Mesodermal cell (in vitro differentiated cells): Measurements from ENCODE around the gene NRARP.
"Not testable (repeated sequence)": the region's sequence is repeated elsewhere in the genome, so short reads cannot be mapped to it uniquely, and the experiment has no call there.

Experiments
- H3K27ac ChIP-seq: 2 replicates; pipeline ENCODE4 v1.7.0; 2013; ENCODE audit warnings: mild to moderate bottlenecking, low read depth, low read length, moderate library complexity; ENCODE audit not compliant: severe bottlenecking
- H3K36me3 ChIP-seq: 2 replicates; pipeline ENCODE4 v1.7.1; 2013; ENCODE audit warnings: mild to moderate bottlenecking, low read length, moderate library complexity; ENCODE audit not compliant: control insufficient read depth, insufficient read depth
- H3K4me1 ChIP-seq: one replicate; pipeline ENCODE4 v1.7.1; 2013; ENCODE audit warnings: mild to moderate bottlenecking, low read length; ENCODE audit not compliant: insufficient read depth, control insufficient read depth, poor library complexity, severe bottlenecking
- H3K4me3 ChIP-seq: 2 replicates; pipeline ENCODE4 v1.7.0; 2013; ENCODE audit warnings: low read length, control low read depth, mild to moderate bottlenecking; ENCODE audit not compliant: insufficient read depth, poor library complexity, severe bottlenecking; ENCODE audit errors: extremely low read depth
- H3K9me3 ChIP-seq: 2 replicates; pipeline ENCODE4 v1.7.1; 2013; ENCODE audit warnings: mild to moderate bottlenecking, low read length, moderate library complexity; ENCODE audit not compliant: control insufficient read depth
- WGBS, 2 experiments: methylation state at CpG; one replicate each; pipeline ENCODE4 v1.1.5; 2013; ENCODE audit warnings: missing lambda C conversion rate in 2 of 2; ENCODE audit not compliant: insufficient coverage in 2 of 2; 5-methylcytosine and 5-hydroxymethylcytosine counted together

Gene NRARP

DNA sequence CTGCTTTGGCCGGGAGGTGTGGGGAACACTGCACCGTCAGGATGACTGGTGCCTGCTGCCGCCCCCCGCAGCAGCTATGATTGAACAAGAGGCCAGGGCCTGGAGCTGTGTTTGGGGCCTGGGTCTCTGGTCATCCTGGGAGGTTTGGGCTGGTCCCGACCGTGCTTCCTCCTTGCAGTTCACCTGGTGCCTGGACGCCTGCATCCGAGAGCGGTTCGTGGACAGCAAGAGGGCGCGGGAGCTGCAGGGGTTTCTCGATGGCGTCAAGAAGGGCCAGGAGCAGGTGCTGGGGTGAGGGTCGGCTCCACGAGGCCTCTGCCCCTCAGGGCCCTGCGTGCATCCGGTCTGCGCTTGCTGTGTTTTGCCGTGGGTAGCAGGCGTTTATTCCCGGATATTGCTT is 38.0 kb downstream of the NRARP start:
- H3K36me3 ChIP-seq, result peaks cover 69% of the 10 kb centered on the region
- no peak overlapping the region for H3K27ac ChIP-seq
- WGBS, 2 experiments, result 96 to 97% methylated on average over 15 to 21 of the region's 22 CpGs

DNA sequence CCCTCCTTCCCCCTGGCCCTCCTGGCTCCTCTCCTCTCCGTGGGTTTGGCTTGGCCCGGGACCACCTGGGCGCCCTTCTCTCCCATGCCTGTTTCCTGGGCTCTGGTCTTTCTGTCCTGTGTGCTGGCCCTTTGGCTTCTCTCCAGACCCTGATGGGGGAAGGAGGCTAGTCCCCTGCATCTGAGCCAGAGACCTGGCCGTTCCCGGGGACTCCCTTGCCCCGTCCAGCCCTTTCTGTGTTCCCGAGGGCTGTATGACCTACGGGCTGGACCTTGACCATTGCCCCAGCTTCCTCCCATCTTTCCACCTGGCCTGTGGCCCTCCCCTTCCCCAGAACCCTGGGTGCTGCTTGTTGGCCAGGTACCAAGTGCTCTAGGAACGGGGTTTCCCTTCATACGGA is 38.6 kb downstream of the NRARP start:
- H3K4me3 ChIP-seq, result no peak overlapping the region
- H3K4me1 ChIP-seq, result no peaks in the 10 kb centered on the region
- WGBS, 2 experiments, result 88 to 99% methylated on average over 9 to 10 of the region's 10 CpGs
- H3K36me3 ChIP-seq, result peaks cover 69% of the 10 kb centered on the region
- H3K27ac ChIP-seq, result no peak overlapping the region
- H3K9me3 ChIP-seq, result no peaks in the 10 kb centered on the region

More for the DNA sequence above, 38.0 kb downstream of the NRARP start:
- H3K9me3 ChIP-seq, result no peaks in the 10 kb centered on the region
- H3K4me3 ChIP-seq, result no peak overlapping the region
- no peaks in the 10 kb centered on the region for H3K4me1 ChIP-seq

DNA sequence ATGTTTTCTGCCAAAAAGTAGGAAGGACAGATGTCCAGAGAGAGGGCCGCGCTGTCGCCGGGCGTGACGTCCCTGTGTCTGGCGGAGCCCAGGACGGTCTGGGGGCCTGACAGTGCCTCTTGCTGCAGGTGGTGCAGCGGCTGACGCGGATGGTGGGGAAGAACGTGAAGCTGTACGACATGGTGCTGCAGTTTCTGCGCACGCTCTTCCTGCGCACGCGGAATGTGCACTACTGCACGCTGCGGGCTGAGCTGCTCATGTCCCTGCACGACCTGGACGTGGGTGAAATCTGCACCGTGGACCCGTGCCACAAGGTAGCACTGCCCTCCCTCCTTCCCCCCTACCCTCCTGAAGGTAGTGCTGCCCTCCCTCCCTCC is 39.2 kb downstream of the NRARP start:
- Histone ChIP-seq H3K36me3 (peaks cover 71% of the 10 kb centered on the region), H3K4me3 (no peak overlapping the region), H3K27ac (no peak overlapping the region), H3K4me1 (no peaks in the 10 kb centered on the region), H3K9me3 (no peaks in the 10 kb centered on the region)
- 93 to 94% methylated on average over 23 to 24 of the region's 24 CpGs for WGBS, 2 experiments

DNA sequence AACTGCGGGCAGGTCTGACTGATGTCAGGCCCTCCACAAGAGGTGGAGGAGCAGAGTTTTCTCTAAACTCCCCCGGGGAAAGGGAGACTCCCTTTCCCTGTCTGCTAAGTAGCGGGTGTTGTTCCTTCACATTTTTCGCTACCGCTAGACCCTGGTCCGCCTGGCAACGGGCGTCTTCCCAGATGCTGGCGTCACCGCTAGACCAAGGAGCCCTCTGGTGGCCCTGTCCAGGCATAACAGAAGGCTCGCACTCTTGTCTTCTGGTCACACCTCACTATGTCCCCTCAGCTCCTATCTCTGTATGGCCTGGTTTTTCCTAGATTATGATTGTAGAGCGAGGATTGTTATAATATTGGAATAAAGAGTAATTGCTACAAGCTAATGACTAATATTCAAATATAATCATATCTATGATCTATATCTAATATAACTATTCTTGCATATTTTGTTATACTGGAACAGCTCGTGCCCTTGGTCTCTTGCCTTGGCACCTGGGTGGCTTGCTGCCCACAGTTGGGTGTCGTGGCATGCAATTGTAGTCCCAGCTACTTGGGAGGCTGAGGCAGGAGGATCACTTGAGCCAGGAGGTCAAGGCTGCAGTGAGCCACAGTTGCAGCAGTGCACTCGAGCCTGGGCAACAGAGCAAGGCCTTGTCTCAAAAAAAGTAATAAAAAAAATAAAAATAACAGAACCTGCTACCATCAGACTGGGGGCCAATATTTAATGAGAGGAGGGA is 39.7 kb downstream of the NRARP start:
- 74 to 88% methylated on average over 2 to 4 of the region's 15 CpGs for WGBS, 2 experiments
- H3K4me3 ChIP-seq, H3K4me1 ChIP-seq, H3K27ac ChIP-seq, H3K9me3 ChIP-seq: not testable (repeated sequence)
- peaks cover 69% of the 10 kb centered on the region for H3K36me3 ChIP-seq

DNA sequence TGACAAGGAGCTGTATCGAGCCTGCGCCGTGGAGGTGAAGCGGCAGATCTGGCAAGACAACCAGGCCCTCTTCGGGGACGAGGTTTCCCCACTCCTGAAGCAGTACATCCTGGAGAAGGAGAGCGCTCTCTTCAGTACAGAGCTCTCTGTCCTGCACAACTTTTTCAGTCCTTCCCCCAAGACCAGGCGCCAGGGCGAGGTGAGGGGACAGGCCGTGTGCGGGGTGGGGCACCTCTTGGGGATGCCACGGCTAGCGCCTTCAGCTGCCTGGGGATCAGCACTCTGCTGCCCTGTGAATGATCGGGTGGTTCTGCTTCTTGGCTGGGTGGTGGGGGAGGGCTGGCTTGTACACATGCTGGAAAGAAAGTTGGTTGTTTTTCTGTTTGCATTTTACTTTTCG is 45.2 kb downstream of the NRARP start:
- H3K27ac ChIP-seq, result no peak overlapping the region
- peaks cover 13% of the 10 kb centered on the region for H3K4me1 ChIP-seq
- H3K9me3 ChIP-seq, result no peaks in the 10 kb centered on the region
- no peak overlapping the region for H3K4me3 ChIP-seq
- 97 to 98% methylated on average over 10 to 14 of the region's 15 CpGs for WGBS, 2 experiments
- peaks cover 38% of the 10 kb centered on the region for H3K36me3 ChIP-seq

DNA sequence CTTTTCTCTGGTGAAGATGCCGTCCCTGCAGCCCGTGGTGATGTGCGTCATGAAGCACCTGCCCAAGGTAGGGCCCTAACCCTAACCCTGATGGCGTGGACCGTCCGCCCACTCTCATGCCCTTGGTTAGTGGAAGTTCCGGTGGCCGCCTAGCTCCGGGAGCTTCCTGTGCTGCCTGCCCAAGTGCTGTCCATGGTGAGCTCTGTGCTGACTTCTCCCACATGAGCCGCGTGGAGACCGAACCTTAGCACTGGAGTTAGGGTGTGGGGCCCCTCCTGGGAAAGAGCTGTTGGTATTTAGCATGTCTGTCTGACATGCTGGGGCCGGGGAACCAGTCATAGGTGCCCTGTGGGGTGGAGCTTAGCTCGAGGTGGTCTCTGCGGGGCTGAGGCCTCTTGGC is 45.7 kb downstream of the NRARP start:
- peaks cover 16% of the 10 kb centered on the region for H3K4me1 ChIP-seq
- WGBS, 2 experiments, result 93 to 96% methylated on average over 13 to 15 of the region's 15 CpGs
- H3K9me3 ChIP-seq, result no peaks in the 10 kb centered on the region
- H3K36me3 ChIP-seq, result peaks cover 34% of the 10 kb centered on the region
- H3K27ac ChIP-seq, result no peak overlapping the region
- H3K4me3 ChIP-seq, result peak overlapping the region; percentile 97

DNA sequence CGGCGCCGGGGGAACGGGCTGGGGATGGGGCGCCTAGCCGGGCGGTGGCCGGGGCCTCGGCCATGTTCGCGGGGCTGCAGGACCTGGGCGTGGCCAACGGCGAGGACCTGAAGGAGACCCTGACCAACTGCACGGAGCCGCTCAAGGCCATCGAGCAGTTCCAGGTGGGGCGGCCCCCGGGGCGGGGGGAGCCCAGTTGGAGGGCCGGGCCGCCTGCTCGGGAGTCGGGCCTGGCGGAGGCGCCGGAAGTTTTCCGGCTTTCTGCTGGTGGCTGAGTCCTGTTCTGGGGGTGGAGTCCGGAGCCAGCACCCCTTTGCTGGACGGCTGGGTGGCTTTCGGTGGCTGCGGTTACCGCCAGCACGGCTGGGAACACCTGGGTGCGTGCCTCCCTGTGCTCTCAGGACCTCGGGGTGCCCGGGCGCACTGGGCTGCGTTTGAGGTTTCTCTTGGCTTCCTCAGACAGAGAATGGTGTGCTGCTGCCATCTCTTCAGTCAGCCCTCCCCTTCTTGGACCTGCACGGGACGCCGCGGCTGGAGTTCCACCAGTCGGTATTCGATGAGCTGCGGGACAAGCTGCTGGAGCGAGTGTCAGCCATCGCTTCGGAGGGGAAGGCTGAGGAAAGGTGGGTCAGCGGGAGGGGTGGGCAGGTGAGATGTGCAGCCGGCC is 46.5 kb downstream of the NRARP start:
- 2 to 4% methylated on average over 40 to 45 of the region's 51 CpGs for WGBS, 2 experiments

DNA sequence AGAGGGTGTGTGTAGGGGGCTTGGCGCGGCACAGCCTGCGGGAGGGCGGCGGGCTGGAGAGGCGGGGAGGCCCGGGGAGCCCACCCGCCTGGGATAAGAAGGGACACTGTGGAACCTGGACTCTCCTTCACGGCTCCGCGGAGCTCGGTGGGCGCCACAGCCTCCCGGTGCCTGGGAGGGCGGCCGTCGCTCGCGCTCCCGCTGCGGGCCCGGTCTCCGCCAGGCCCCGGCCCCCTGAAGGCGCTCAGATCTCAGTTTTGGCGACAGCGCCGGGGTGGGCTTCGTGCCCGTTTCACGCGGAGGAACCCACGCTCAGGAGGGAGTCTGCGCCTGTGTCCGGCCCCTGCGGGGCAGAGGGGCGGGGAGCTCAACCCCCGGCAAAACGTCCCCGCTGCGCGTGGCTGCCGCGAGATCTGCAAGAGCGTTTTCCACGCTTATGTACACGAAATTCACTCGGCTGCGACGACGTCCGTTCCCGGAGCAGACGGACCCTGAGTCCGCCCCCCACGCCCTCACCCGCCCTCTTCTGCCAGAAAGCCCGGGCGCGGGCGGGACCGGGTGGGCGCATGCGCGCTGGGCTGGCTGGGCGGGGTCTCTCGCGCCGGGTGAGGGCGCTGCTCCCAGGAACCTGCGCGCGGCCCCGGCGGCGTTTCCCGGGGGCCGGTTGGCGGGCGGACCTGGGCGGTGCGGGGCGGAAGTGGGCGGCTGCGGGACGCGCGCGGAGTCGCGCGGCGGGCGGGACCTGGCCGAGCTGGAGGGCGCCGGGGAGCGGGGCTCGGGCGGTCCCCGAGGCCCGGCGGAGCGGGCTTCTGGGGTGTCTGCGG is 47.2 kb downstream of the NRARP start, which contains the start of gene NELFB:
Gene NELFB (plus strand): TSS at position 704 of the 824 bp plus-strand sequence.
- no peaks in the 10 kb centered on the region for H3K9me3 ChIP-seq
- 1 to 2% methylated on average over 86 to 97 of the region's 105 CpGs for WGBS, 2 experiments
- peak within 1 kb of the TSS; percentile 80 for H3K27ac ChIP-seq
- H3K4me1 ChIP-seq, result peaks cover 16% of the 10 kb centered on the region
- peak within 1 kb of the TSS; percentile 97 for H3K4me3 ChIP-seq
- H3K36me3 ChIP-seq, result peaks cover 34% of the 10 kb centered on the region

More for the DNA sequence above, 46.5 kb downstream of the NRARP start:
- Histone ChIP-seq H3K36me3 (peaks cover 34% of the 10 kb centered on the region), H3K4me1 (peaks cover 16% of the 10 kb centered on the region), H3K9me3 (no peaks in the 10 kb centered on the region), H3K4me3 (peak overlapping the region; percentile 97), H3K27ac (peak overlapping the region; percentile 80)

DNA sequence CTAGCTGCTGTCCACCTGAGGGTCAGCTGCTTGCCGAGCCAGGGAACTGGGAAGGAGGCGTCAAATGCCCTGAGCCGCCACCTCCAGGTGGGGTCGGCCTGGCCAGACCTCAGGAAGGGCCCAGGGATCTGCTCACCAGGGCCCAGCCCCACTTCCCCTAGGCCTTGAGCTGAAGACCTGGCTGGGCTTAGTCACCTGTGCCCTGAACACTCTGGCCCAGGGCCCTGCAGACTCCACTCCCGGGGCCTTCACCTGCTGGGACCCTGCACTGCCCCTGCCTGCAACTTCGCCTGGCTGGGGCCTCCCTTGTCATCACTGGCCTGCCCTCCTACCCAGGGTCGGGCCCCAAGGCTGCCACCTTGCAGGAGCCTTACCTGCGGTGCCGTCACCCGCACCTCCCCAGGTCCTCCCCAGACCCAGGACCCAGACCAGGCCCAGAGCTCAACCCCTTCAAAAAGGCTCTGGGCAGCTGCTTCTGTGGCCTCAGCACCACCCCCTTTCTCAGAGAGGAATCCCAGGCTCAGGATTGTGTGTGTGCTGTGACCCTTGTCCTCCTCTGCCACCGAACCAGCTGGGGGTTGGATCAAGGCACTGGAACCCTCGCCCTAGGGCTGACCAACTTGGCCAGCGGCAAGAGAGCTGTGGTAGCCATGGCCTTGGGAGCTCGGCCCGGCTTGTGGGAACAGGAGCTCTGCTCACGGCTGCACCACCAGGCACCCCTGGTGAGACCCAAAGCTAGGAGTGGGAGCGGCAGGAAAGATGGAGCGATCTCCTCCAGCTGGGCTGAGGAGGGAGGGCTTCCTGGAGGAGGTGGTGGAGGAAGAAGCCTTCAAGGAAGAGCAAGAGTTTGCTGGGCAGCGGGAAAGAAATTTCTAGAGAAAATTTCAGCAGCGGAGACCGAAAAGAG is 48.1 kb downstream of the NRARP start:
- 60 to 63% methylated on average over 15 to 16 of the region's 21 CpGs for WGBS, 2 experiments
- H3K4me1 ChIP-seq, result peaks cover 16% of the 10 kb centered on the region
- H3K4me3 ChIP-seq, result peak overlapping the region; percentile 97
- H3K36me3 ChIP-seq, result peaks cover 29% of the 10 kb centered on the region
- H3K27ac ChIP-seq, result no peak overlapping the region
- H3K9me3 ChIP-seq, result no peaks in the 10 kb centered on the region
